Measurements from ENCODE around the gene DSCAML1. TPM values are rescaled to one million over a fixed set of nuclear protein-coding genes. Genes with fewer than 3 reads are reported as not detected.
A peak's percentile ranks its signal among the peaks of the same experiment; 100 is the strongest.

Gene DSCAML1
- total RNA-seq, 1 donor from 2014 or later, result 1.3 TPM

GRCh38 chr11:117701781-117702180 is 95.2 kb downstream of the DSCAML1 start:
- no peak for ATAC-seq
- no peaks in the 10 kb centered on the region for H3K4me1 ChIP-seq

GRCh38 chr11:117700551-117700950 is 96.5 kb downstream of the DSCAML1 start:
- intact Hi-C loops (cut with DNase I), result no loop called here
- DNase-seq (no peak), ATAC-seq (no peak)
- TF ChIP-seq CTCF (IDR thresholded peaks at IDR 0.05), result no peak
- H3K36me3 ChIP-seq, result no peaks in the 10 kb centered on the region
- no peaks in the 10 kb centered on the region for H3K4me1 ChIP-seq
- no peak overlapping the region for H3K27ac ChIP-seq
- H3K9me3 ChIP-seq, result no peaks in the 10 kb centered on the region
- no peak overlapping the region for H3K4me3 ChIP-seq
- H3K27me3 ChIP-seq, result no peaks in the 10 kb centered on the region

More at GRCh38 chr11:117701781-117702180, 95.2 kb downstream of the DSCAML1 start:
- H3K4me3 ChIP-seq, result no peak overlapping the region
- H3K9me3 ChIP-seq, result no peaks in the 10 kb centered on the region
- H3K36me3 ChIP-seq, result no peaks in the 10 kb centered on the region
- DNase-seq, result no peak
- TF ChIP-seq CTCF (IDR thresholded peaks at IDR 0.05), result no peak
- intact Hi-C loops (cut with DNase I), result no loop called here
- no peaks in the 10 kb centered on the region for H3K27me3 ChIP-seq
- no peak overlapping the region for H3K27ac ChIP-seq

GRCh38 chr11:117697319-117697718 is 99.7 kb downstream of the DSCAML1 start:
- no peak for TF ChIP-seq CTCF (IDR thresholded peaks at IDR 0.05)

GRCh38 chr11:117696540-117696939 is 100.5 kb downstream of the DSCAML1 start:
- no peaks in the 10 kb centered on the region for H3K4me1 ChIP-seq
- intact Hi-C loops (cut with DNase I), result no loop called here
- no peak for ATAC-seq
- no peak for DNase-seq
- no peaks in the 10 kb centered on the region for H3K9me3 ChIP-seq
- no peak for TF ChIP-seq CTCF (IDR thresholded peaks at IDR 0.05)
- H3K36me3 ChIP-seq, result no peaks in the 10 kb centered on the region
- H3K27ac ChIP-seq, result no peak overlapping the region
- no peak overlapping the region for H3K4me3 ChIP-seq
- H3K27me3 ChIP-seq, result no peaks in the 10 kb centered on the region

More at GRCh38 chr11:117697319-117697718, 99.7 kb downstream of the DSCAML1 start:
- H3K9me3 ChIP-seq, result no peaks in the 10 kb centered on the region
- intact Hi-C loops (cut with DNase I), result no loop called here
- H3K4me3 ChIP-seq, result no peak overlapping the region
- H3K27me3 ChIP-seq, result no peaks in the 10 kb centered on the region
- no peaks in the 10 kb centered on the region for H3K36me3 ChIP-seq
- ATAC-seq (no peak), DNase-seq (no peak)
- H3K27ac ChIP-seq, result no peak overlapping the region
- no peaks in the 10 kb centered on the region for H3K4me1 ChIP-seq

- TF ChIP-seq CTCF (IDR thresholded peaks at IDR 0.05), result no peak
- ATAC-seq, result peak; percentile 38
Observed at GRCh38 chr11:117693344-117693743, 103.7 kb downstream of the DSCAML1 start.

GRCh38 chr11:117691516-117691915 is 105.5 kb downstream of the DSCAML1 start:
- ATAC-seq (no peak), DNase-seq (no peak)
- H3K4me1 ChIP-seq, result no peaks in the 10 kb centered on the region
- intact Hi-C loops (cut with DNase I), result no loop called here
- no peak for TF ChIP-seq CTCF (IDR thresholded peaks at IDR 0.05)
- no peaks in the 10 kb centered on the region for H3K27me3 ChIP-seq
- H3K27ac ChIP-seq, result no peak overlapping the region
- H3K36me3 ChIP-seq, result no peaks in the 10 kb centered on the region
- H3K9me3 ChIP-seq, result no peaks in the 10 kb centered on the region
- no peak overlapping the region for H3K4me3 ChIP-seq

More at GRCh38 chr11:117693344-117693743, 103.7 kb downstream of the DSCAML1 start:
- intact Hi-C loops (cut with DNase I), result no loop called here
- H3K36me3 ChIP-seq, result no peaks in the 10 kb centered on the region
- H3K4me3 ChIP-seq, result no peak overlapping the region
- no peak overlapping the region for H3K27ac ChIP-seq
- no peaks in the 10 kb centered on the region for H3K27me3 ChIP-seq
- DNase-seq, result no peak
- no peaks in the 10 kb centered on the region for H3K4me1 ChIP-seq
- H3K9me3 ChIP-seq, result no peaks in the 10 kb centered on the region
